C4-2B (cell line): ENCODE data around the gene FOXL3.

Source experiments
- H3K27ac ChIP-seq: fragments of 450-650 bp; 2 replicates; pipeline ENCODE4 v1.5.1; 2017
- CTCF ChIP-seq: fragments of 450-650 bp; conservative IDR thresholded peaks from 2 replicates; pipeline ENCODE4 v1.5.1; 2017; ENCODE audit warnings: mild to moderate bottlenecking
- ZFX ChIP-seq: fragments of 450-650 bp; IDR thresholded peaks from 2 replicates; pipeline ENCODE4 v1.6.1; 2017

Gene FOXL3

GRCh38 chr7:256461-256940, 33.5 kb upstream of the FOXL3 start:
- H3K27ac ChIP-seq = no peak overlapping the region
- TF ChIP-seq ZFX = no peak
- TF ChIP-seq CTCF = no peak

GRCh38 chr7:256981-257646, 32.9 kb upstream of the FOXL3 start:
- no peak overlapping the region for H3K27ac ChIP-seq

GRCh38 chr7:257647-257992, 32.4 kb upstream of the FOXL3 start:
- H3K27ac ChIP-seq = no peak overlapping the region
- TF ChIP-seq CTCF (no peak), ZFX (no peak)

More at GRCh38 chr7:256981-257646, 32.9 kb upstream of the FOXL3 start:
- no peak for TF ChIP-seq CTCF
- no peak for TF ChIP-seq ZFX

GRCh38 chr7:258476-259190, 31.3 kb upstream of the FOXL3 start:
- no peak overlapping the region for H3K27ac ChIP-seq
- TF ChIP-seq CTCF = no peak
- TF ChIP-seq ZFX = no peak

GRCh38 chr7:259191-259505, 30.8 kb upstream of the FOXL3 start:
- no peak overlapping the region for H3K27ac ChIP-seq
- TF ChIP-seq ZFX = no peak
- no peak for TF ChIP-seq CTCF

- TF ChIP-seq CTCF (no peak), ZFX (no peak)
- H3K27ac ChIP-seq = no peak overlapping the region
These were observed 30.1 kb upstream of the FOXL3 start for GRCh38 chr7:259751-260405.
